PC-9 (cell line): ENCODE results near the gene LDHAL6A. TPM values are rescaled to one million over a fixed set of nuclear protein-coding genes. Genes with fewer than 3 reads are reported as not detected.
A peak's percentile ranks its signal among the peaks of the same experiment; 100 is the strongest.

Source experiments
- BruUV-seq: library from RNA; stranded (reverse); fragments of 400-500 nt; replicated peaks from 2 replicates; lab custom pipeline; 2021; lab: Mats Ljungman, UMichigan
- CTCF ChIA-PET: fragments of 300-600 bp; sonication (Branson Sonifier 250); formaldehyde crosslinking; loops from one replicate; lab custom pipeline; 2022; ENCODE audit warnings: antibody characterized with exemption; lab: Charles Lee
- POLR2A ChIA-PET: fragments of 300-600 bp; sonication (Branson Sonifier 250); formaldehyde crosslinking; loops from one replicate; lab custom pipeline; 2022; ENCODE audit warnings: antibody characterized with exemption; ENCODE audit not compliant: unreplicated experiment; lab: Charles Lee
- DNase-seq, 2 experiments: peaks; one replicate each; pipeline versions ENCODE4 v3.0.0 to v3.0.0-alpha.2; 2015 to 2022; ENCODE audit warnings: mixed read lengths in 1 of 2
- H2AFZ ChIP-seq: fragments of 200-600 bp; sonication (generic); 2 replicates; pipeline ENCODE4 v1.8.1; 2017; ENCODE audit warnings: antibody characterized with exemption
- H3F3A ChIP-seq: fragments of 200-600 bp; sonication (generic); 2 replicates; pipeline ENCODE4 v1.8.1; 2017; ENCODE audit warnings: antibody characterized with exemption, mild to moderate bottlenecking, low read depth; ENCODE audit not compliant: insufficient read depth
- H3K27ac ChIP-seq: fragments of 200-600 bp; sonication (generic); 2 replicates; pipeline ENCODE4 v1.6.1; 2016; ENCODE audit warnings: mixed run types
- H3K27me3 ChIP-seq: fragments of 200-600 bp; sonication (generic); 2 replicates; pipeline ENCODE4 v1.6.1; 2016; ENCODE audit warnings: low read depth, mixed run types; ENCODE audit not compliant: insufficient read depth
- H3K36me3 ChIP-seq: fragments of 200-600 bp; sonication (generic); 2 replicates; pipeline ENCODE4 v1.6.1; 2016; ENCODE audit warnings: low read depth, mixed run types
- H3K4me1 ChIP-seq: fragments of 200-600 bp; sonication (generic); replicated peaks from 2 replicates; pipeline ENCODE4 v1.6.1; 2016; ENCODE audit warnings: mixed run types; ENCODE audit not compliant: insufficient read depth
- H3K4me2 ChIP-seq: fragments of 200-600 bp; sonication (generic); 2 replicates; pipeline ENCODE4 v1.6.1; 2017; ENCODE audit warnings: mixed run types
- H3K4me3 ChIP-seq: fragments of 200-600 bp; sonication (generic); 2 replicates; pipeline ENCODE4 v1.6.1; 2016; ENCODE audit warnings: mixed run types
- H3K79me2 ChIP-seq: fragments of 200-600 bp; sonication (generic); 2 replicates; pipeline ENCODE4 v1.6.1; 2017; ENCODE audit warnings: low read depth, mixed run types
- H3K9me2 ChIP-seq: fragments of 200-600 bp; sonication (generic); 2 replicates; pipeline ENCODE4 v1.8.1; 2017; ENCODE audit warnings: mild to moderate bottlenecking; ENCODE audit not compliant: insufficient read depth
- H3K9me3 ChIP-seq: fragments of 200-600 bp; sonication (generic); 2 replicates; pipeline ENCODE4 v1.8.1; 2016; ENCODE audit warnings: low read depth; ENCODE audit not compliant: insufficient read depth
- H4K20me1 ChIP-seq: fragments of 200-600 bp; sonication (generic); 2 replicates; pipeline ENCODE4 v1.8.1; 2017; ENCODE audit not compliant: insufficient read depth
- CTCF ChIP-seq: fragments of 200-600 bp; sonication (generic); conservative IDR thresholded peaks from 2 replicates; pipeline ENCODE4 v1.6.1; 2017; ENCODE audit warnings: mixed run types, antibody characterized with exemption, mild to moderate bottlenecking, moderate library complexity
- EZH2 ChIP-seq: fragments of 200-600 bp; sonication (generic); IDR thresholded peaks from 2 replicates; pipeline ENCODE4 v1.8.0; 2017; ENCODE audit warnings: antibody characterized with exemption, low read depth
- intact Hi-C: fragments of 100-400 bp; cut with micrococcal nuclease; formaldehyde crosslinking; loops from one replicate; pipeline ENCODE4 v1.10.0; 2022; ENCODE audit not compliant: unreplicated experiment
- total RNA-seq: library from RNA; stranded (reverse); gene quantifications from 2 replicates; pipeline ENCODE4 v1.2.3, GENCODE V29; 2021

Gene LDHAL6A
- total RNA-seq, 1 experiment from 2014 or later, result not detected

DNA sequence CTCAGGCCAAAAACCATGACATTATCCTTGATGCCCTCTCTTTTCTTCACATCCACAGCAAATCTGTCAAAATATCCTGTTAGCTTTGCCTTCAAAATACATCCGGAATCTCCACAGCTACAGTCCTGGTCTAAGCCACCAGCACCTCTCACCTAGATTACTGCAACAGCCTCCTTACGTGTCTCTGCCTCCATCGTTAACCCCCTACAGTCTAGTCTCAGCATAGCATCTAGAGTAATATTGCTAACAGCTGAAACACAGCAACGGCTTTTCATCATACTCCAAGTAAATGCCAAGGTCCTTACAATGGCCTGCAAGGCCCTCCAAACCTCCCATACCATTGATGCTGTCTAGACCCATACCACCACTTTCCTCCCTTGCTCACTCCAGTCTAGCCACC lies 66.7 kb downstream of the LDHAL6A start:
- TF ChIP-seq EZH2 (no peak), CTCF (0 out of 2 replicates have a peak, but pooled peaks have one; percentile 21)
- H3K9me3 ChIP-seq, result no peaks in the 10 kb centered on the region
- ChIA-PET POLR2A (interaction anchor here (0.6 kb wide), 1 partner anchor 127 kb away, joined by 5 read pairs; no protein-coding TSS in a partner anchor), CTCF (interaction anchor here (0.6 kb wide), 1 partner anchor 18 kb away, joined by 4 read pairs; no protein-coding TSS in a partner anchor)
- no peak overlapping the region for H3K4me2 ChIP-seq
- intact Hi-C loops, result loop anchor here (10.0 kb wide), 2 partner anchors 128 to 408 kb away; partner anchors contain the start of gene LDHA
- no peak overlapping the region for H3K4me3 ChIP-seq
- DNase-seq, result no peak
- H3K9me2 ChIP-seq, result no peaks in the 10 kb centered on the region
- H2AFZ ChIP-seq, result no peak overlapping the region
- no TSS peak for BruUV-seq
- no peaks in the 10 kb centered on the region for H3K27me3 ChIP-seq
- H4K20me1 ChIP-seq, result peaks cover 18% of the 10 kb centered on the region
- H3K27ac ChIP-seq, result no peak overlapping the region
- H3K79me2 ChIP-seq, result peaks cover 81% of the 10 kb centered on the region
- peaks cover 24% of the 10 kb centered on the region; the same call in 1 of the 2 replicates for H3F3A ChIP-seq
- 0 out of 2 replicates have a peak, but pooled peaks cover 8% of the 10 kb centered on the region for H3K36me3 ChIP-seq
- H3K4me1 ChIP-seq, result peaks cover 24% of the 10 kb centered on the region

DNA sequence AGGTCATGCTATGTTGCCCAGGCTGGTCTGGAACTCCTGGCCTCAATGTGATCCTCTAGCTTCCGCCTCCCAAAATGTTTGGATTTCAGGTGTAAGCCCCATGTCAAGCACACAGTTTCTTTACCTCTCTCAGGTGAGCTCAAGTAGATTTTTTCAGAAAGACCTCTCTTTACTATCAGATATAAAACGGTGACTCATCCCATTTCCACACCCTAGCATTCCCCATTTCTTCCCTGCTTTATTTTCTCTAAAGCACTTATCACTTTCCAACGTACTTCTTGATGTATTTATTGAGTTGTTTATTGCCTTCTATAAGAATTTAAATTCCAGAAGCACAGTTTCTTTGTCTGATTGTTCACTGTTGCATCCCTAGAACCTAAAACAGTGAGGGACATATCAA lies 67.4 kb downstream of the LDHAL6A start:
- Histone ChIP-seq H3K9me2 (no peaks in the 10 kb centered on the region), H3K27ac (no peak overlapping the region), H3K36me3 (0 out of 2 replicates have a peak, but pooled peaks cover 5% of the 10 kb centered on the region), H3K4me1 (peaks cover 29% of the 10 kb centered on the region), H3K9me3 (no peaks in the 10 kb centered on the region), H3K4me2 (no peak overlapping the region), H4K20me1 (peaks cover 18% of the 10 kb centered on the region), H3K79me2 (peaks cover 85% of the 10 kb centered on the region), H2AFZ (no peak overlapping the region), H3K27me3 (no peaks in the 10 kb centered on the region), H3K4me3 (no peak overlapping the region), H3F3A (peaks cover 30% of the 10 kb centered on the region)
- TF ChIP-seq CTCF (no peak), EZH2 (no peak)
- ChIA-PET POLR2A (interaction anchor here (0.6 kb wide), 3 partner anchors 15 to 127 kb away, joined by 3 to 5 read pairs (median 4); no protein-coding TSS in a partner anchor), CTCF (interaction anchor here (0.6 kb wide), 1 partner anchor 19 kb away, joined by 4 read pairs; no protein-coding TSS in a partner anchor)
- intact Hi-C loops, result loop anchor here (10.0 kb wide), 2 partner anchors 128 to 408 kb away; partner anchors contain the start of gene LDHA
- BruUV-seq, result no TSS peak
- DNase-seq, result peak in 1 of 2 experiments; percentile 61

GRCh38 chr11:18524248-18524647 lies 68.6 kb downstream of the LDHAL6A start:
- no peak overlapping the region for H3K27ac ChIP-seq
- H3K4me2 ChIP-seq, result no peak overlapping the region
- no peak overlapping the region for H2AFZ ChIP-seq
- no peaks in the 10 kb centered on the region for H3K9me2 ChIP-seq
- H3K9me3 ChIP-seq, result no peaks in the 10 kb centered on the region
- TF ChIP-seq CTCF (no peak), EZH2 (no peak)
- ChIA-PET CTCF (no interaction called here), POLR2A (no interaction called here)
- peaks cover 30% of the 10 kb centered on the region for H3F3A ChIP-seq
- H3K79me2 ChIP-seq, result peaks cover 88% of the 10 kb centered on the region
- no peak for DNase-seq
- peaks cover 29% of the 10 kb centered on the region for H3K4me1 ChIP-seq
- no peaks in the 10 kb centered on the region for H3K27me3 ChIP-seq
- H3K4me3 ChIP-seq, result no peak overlapping the region
- H3K36me3 ChIP-seq, result 0 out of 2 replicates have a peak, but pooled peaks cover 5% of the 10 kb centered on the region
- intact Hi-C loops, result loop anchor here (10.0 kb wide), 2 partner anchors 129 to 409 kb away; partner anchors contain the start of gene LDHA
- no TSS peak for BruUV-seq
- peaks cover 18% of the 10 kb centered on the region for H4K20me1 ChIP-seq
